Left ventricle myocardium superior (tissue), 1 donor: Measurements from ENCODE around the gene AGAP1. TPM values are rescaled to one million over a fixed set of nuclear protein-coding genes. Genes with fewer than 3 reads are reported as not detected.

ENCODE experiments used
- ATAC-seq: fragments of 200-7000 bp; cut with Tn5 transposase; one replicate; pipeline ENCODE4 v1.9.1; 2020; ENCODE audit warnings: mild to moderate bottlenecking, moderate library complexity
- DNase-seq: peaks from one replicate; pipeline ENCODE4 v3.0.0-alpha.2; 2020
- intact Hi-C: fragments of 100-400 bp; cut with micrococcal nuclease; formaldehyde crosslinking; loops from one replicate; pipeline ENCODE4 v1.11.0; 2022
- total RNA-seq: library from RNA; stranded (reverse); fragmentation: NEBNext Ultra II Directional; extraction: Animal tissue kit (Norgen Biotek cat#: 25700); gene quantifications from one replicate; pipeline ENCODE4 v1.2.1, GENCODE V29; 2021
- donor health status: DM: no; HTN: yes; CAD: no; lungs with severe emphysema.

Gene AGAP1
- total RNA-seq, 1 donor from 2014 or later: 22.3 TPM

DNA sequence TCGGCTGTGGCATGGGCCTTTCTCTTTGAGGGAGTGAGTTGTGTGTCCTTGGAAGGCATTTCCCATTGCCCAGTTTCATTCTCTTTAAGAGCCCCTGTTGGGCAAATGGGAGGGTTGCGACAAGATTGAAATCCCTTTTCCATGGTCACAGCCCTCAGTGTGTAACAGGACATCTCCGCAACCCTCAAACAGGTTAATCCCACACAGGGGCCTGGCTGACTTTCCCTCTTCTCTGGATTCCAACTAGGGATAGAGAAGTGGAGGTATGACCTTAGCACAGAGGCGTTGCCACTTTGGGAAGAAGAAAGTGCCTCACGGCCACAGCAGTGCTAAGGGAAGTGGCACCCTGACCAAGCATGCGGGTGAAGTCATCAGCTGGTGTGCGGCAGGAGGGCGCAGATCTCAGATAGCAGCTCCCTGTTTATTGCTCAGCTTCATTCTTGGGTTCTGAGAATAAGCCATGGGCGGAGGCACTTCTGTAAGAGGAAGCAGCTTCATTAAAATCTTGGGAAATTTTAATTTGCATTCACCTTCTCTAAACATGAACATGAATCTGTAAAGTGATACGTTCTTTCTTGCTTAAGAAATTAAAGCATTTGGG, 417.9 kb downstream of the AGAP1 start:
- intact Hi-C loops: no loop called here
- no peak for DNase-seq
- no peak for ATAC-seq

DNA sequence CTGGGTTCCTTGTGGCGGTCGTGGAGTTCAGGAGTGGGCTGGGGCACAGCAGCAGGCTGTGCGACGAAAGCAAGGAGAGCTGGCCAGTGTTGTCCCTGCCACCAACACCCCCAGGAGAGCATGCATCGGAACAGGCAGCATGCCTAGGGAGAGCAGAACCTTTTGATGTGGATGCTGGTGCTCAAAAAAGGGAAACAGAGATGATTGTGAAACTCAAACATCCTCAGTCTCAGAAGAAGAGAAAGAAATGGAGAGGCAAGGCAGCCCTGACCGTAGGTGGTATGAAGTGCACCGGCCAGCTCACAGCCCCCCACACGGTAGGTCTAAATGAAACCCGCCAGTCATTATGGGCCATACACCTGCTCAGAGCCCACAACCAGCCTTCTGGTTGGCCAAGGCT, 420.9 kb downstream of the AGAP1 start:
- intact Hi-C loops: no loop called here
- no peak for DNase-seq

DNA sequence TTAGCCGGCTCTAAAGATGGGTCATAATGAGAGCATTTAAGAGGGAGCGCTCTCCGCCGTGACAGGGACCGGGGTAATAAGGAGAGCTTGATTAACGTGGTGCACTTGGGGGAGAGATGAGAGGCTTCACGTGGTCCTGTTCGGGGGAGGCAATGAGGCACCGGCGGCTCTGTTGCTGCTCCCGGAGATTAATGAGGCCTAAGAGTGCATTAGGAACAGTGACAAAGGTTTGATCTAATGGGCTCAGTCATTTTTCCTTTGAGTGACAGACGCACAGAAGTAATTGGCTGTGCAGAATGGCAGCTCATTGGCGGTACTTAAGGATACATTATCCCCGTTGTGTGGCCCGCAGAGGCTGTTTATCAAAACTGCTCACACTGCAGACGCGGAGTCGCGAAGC, 423.7 kb downstream of the AGAP1 start:
- DNase-seq (no peak), ATAC-seq (no peak)
- intact Hi-C loops: no loop called here

More for the DNA sequence above, 420.9 kb downstream of the AGAP1 start:
- ATAC-seq: no peak

DNA sequence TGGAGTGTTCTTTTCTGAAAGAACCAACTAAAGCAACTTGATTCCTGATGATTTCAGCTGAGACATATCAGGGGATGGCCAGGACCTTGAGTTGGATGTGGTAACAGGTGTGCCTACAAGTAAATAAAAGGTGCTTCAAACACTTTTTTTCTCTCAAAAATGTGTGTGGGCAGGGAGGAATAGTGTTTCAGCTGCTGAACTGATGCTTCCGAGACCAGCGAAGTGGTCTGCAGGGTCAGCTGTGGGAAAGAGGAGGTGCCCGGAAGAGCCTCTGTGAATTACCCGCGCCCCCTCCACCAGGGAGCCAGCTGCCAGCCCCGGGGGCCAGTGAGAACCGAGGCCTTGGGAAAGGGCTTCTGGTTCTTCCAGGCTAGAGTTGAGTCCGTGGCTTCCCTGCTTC, 425.0 kb downstream of the AGAP1 start:
- DNase-seq (no peak), ATAC-seq (no peak)
- intact Hi-C loops: no loop called here

DNA sequence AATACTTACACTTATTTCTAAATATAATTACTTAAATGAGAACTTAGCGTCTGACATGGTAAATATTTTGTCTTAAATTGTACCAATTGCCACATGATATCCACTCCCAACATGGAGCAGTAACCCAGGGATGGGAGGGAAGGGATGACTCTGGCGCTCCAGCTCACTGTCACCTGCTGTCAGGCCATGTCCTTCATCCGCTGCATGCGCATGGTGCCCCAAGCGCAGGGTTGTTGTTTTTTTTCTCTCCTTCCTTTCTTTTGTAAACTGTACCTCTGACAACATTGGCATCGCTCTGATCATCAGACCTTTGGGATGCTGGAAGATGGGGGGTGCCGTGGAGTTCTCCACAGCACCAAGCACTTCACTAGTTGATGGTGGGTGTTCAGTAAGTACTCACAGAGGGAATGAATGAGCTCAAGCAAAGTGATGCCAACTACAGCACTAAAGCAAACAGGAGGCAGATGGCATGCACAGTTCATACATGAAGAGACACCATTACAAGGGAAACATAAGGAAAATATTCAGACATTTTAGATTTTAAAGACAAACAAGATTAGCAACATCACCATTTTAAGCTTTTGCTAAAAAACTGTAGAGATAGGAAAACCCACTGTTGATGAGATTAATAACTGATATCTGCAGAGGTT, 426.5 kb downstream of the AGAP1 start:
- DNase-seq (no peak), ATAC-seq (no peak)
- intact Hi-C loops: no loop called here

DNA sequence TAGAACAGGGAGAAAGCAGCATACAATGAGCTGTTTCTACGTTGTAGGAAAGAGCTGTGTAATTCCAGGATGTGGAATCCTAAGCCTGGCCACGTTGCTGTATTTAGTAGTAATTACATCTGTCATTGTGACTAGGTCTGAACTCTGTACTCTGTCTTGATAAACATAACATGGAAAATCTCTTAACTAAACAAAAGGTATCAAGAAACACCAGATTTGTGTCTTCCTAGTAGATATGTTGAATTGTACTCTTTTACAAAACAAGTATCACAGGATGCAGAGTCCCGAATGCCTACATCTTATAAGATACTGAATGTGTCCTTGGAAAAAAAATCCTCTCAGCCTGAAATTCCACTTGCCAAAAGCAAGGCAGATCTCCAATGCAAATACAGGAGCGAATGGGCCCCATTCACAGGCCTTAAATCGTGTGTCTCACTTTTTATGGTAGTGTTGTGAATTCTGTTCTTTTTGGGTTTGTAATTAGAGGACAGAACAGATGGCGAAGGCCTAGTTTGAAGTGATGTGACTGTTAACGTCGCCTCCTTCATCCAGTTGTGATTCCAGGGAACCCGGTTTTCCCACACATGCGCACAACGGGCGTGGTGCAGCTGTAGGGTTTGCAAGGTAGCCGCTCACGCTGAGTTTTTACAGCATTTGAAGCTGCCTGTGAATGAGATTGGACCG, 427.8 kb downstream of the AGAP1 start:
- DNase-seq: no peak
- intact Hi-C loops: no loop called here
- ATAC-seq: no peak

DNA sequence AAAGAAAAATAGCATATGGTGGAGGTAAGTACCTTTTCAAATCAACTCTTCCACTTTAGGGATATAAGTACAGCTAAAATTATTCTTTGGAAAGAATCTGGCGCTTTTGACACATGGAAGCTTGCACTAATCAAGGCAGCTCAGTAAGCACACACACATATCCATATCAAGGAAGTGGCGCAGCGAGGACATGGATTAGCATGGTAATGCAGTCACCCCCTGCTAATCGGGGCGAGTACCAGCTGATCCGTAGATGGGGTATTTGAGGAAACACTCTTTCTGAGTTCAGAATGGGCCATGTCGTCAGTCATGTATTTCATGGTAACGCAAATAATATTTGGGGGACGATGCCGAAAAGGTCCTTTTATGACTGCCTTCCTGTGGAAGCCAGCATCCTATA, 429.0 kb downstream of the AGAP1 start:
- intact Hi-C loops: no loop called here
- no peak for DNase-seq
- no peak for ATAC-seq

DNA sequence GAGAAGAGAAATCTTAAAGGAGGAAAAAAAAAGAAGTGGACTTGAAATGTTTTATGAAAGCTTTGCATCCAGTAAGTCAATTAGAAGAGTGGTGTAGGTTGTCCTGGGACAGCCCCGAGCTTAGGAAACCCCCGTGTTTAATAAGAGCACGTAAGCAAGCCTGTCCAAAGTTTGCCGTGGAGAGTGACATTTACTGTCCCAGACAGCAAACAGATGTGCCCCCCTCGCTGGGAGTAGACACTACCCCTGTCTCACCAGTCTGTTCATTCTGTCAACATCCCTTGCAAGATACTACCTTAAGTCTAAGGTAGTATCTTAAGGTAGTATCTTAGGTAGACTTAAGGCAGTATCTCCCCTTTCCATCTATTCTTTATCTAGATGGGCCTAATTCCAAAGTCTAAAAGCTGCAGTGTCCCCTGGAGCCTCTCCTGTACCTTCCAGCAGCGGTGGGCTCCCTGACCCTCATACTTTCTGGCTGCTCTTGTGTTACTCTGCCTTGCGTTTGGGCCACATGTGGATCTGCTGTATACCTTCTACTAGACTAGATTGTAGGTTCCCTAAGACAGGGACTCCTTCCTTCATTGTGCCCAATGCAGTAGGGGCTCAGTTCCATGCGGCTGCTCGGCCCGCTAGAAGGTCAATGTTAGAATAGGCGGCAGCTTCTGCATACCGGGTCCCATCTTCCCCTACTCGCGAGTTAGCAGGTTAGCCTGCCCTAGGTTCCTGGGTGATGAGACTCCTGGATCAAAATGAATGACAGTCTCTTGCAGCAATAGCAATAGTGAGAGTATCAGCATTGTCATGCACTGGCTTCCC, 430.2 kb downstream of the AGAP1 start:
- ATAC-seq: no peak
- intact Hi-C loops: no loop called here
- DNase-seq: no peak

DNA sequence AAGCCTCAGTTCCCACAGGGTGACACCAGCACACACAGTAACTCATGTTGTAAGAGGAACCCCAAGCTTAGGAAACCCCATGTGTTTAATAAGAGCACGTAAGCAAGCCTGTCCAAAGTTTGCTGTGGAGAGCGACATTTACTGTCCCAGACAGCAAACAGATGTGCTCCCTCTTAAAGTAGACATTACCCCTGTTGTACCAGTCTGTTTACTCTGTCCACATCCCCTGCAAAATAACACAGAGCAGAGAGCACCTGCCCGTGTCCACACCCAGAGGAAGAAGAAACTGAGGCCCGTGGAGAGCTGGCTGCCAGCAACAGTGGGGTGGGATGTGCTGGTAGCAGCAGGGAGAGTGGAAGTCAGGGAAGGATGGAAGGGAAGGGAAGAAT, 430.8 kb downstream of the AGAP1 start:
- ATAC-seq: no peak
- DNase-seq: no peak
- intact Hi-C loops: no loop called here

DNA sequence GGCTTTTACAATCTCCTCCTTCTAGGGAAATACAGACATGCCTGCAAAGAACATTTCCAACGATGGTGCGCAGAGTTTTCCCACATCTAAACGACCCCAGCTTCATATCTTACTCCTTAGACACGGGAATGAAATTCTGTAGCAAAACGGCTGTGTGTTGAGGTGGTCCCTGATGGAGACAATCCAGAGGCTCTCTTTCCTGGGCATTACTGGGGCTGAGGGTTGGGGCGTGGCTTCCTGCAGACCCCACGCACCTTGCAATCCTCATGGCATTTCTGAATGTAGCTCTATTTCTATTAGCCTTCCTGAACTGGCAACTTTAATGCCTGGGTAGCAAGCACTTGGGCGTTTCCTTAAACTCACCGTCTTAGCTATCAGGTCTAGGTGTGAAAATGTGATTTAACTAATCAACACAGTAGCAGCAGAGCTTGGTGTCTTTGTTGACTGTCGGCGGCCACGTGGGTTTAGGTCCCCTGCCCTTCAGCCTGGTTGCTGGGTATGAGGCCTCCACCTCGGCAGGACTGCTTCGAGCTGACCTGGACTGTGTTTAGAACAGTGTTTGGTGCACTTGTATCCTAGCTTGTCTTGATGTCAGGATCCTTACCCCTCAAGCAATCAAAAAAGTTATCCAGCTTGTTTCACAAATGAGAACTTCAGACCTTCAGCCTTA, 431.5 kb downstream of the AGAP1 start:
- no peak for ATAC-seq

DNA sequence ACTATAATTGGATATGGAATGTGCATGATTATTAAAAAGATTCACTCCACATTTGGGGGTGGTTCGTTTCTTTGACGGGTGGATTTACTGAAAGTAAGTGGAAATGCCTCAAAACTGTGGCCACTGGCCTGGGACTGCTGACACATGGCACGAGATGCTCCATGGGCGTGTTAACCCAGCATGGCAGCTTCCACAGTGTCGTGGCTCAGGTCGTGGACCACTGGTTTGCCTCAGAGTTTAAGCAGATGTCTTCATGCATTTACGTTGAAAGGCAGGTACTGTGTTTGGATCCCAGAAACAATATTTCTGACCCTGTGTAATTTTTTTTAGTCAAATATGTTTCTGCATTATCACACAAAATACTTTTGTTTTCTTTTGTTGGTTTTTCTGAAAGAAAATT, 432.4 kb downstream of the AGAP1 start:
- DNase-seq (no peak), ATAC-seq (no peak)
- intact Hi-C loops: no loop called here

More for the DNA sequence above, 431.5 kb downstream of the AGAP1 start:
- intact Hi-C loops: no loop called here
- DNase-seq: no peak

DNA sequence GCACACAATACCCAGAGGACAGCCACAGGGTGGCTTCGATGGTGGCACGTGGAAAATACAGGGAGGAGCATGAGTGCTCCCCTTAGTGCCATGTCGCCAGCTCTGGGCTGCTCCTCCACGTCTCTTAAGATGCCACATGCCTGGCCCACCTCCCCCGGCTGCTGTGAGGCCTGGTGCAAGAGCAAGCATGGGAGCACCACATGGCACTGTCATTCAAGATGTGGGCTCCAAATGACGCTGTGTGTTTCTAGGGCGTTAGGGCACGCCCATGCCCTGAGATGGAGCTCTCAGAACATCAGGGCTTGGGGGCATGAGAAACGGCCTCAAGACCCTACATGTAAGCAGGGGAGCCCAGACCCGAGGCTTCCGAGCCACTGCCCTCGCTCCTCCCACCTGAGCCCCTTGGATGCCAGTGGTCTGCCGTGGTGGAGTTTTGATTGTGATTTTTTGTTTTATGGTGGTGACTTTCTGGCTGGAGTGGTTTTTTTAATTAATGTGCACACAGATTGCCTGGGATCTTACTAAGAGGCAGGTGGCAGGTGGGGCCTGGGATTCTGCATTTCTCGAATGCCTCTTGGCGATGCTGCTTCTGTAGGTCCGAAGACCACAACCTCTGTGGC, 435.0 kb downstream of the AGAP1 start:
- ATAC-seq (no peak), DNase-seq (no peak)
- intact Hi-C loops: no loop called here

DNA sequence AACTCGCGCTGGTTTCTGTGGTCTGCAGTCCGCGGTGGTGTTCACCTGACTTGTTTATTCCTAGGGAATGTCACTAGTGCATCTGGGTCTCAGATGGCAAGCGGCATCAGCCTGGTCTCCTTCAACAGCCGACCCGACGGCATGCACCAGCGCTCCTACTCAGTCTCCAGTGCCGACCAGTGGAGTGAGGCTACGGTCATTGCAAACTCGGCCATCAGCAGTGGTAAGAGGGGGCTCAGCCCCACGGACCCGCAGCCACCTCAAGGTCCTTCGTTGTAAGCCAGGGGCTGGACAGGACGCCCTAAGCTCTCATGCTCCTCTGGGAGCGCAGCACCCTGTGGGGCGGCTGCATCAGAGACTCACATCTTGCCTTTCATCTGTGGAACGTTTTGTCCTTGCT, 436.9 kb downstream of the AGAP1 start:
- ATAC-seq (no peak), DNase-seq (no peak)
- intact Hi-C loops: no loop called here

DNA sequence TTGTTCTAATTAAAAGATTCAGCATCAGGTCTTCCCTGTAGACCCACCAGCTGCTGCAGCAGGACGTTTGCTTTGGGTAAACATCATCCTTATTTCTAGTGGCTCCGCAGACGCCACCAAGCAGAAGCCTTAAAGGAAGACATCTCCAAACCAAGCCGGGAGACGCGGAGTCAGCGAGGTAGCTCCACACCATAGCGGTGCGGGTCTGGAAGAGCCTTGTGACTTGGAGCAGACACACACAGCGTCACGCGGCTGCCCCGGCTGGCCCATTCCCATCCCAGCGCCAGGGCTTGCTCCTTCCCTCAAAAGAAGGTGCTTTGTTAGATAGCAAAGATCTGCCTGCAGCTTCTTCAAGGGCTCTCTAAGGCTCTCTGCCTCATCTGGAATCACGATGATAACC, 437.8 kb downstream of the AGAP1 start:
- intact Hi-C loops: no loop called here
- ATAC-seq: no peak
- DNase-seq: no peak

DNA sequence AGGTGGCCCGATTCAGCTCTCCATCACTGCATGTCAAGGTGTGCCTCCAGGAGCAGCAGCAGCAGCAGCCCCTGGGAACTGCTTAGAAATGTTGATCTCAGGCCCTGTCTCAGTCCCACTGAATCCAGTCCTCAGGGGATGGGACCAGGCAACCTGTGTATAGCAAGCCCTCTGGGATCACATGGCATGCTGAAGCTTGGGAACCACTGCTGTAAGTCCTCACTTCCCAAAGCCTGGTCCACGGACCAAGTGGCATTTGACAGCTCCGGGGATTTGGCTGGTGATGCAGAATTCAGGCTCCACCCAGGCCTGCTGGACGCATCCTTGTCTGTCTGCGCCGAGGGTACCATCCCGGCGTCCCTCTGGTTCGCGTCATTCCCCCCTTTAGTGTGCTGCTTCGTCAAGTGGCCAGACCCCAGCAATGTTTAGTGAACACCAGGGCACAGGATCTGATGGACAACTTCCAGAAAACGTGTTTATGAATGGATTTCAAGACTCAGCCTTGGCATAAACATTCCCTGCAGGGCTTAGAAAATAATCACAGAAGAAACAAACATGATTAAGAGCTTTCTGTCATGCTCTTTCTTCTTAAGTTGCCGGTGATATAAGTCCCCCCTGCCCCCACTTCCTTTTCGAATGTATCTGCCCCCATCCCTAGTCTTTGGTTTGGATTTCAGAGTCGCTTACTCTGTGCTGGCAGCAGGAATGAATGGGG, 440.4 kb downstream of the AGAP1 start:
- ATAC-seq (no peak), DNase-seq (no peak)
- intact Hi-C loops: no loop called here

DNA sequence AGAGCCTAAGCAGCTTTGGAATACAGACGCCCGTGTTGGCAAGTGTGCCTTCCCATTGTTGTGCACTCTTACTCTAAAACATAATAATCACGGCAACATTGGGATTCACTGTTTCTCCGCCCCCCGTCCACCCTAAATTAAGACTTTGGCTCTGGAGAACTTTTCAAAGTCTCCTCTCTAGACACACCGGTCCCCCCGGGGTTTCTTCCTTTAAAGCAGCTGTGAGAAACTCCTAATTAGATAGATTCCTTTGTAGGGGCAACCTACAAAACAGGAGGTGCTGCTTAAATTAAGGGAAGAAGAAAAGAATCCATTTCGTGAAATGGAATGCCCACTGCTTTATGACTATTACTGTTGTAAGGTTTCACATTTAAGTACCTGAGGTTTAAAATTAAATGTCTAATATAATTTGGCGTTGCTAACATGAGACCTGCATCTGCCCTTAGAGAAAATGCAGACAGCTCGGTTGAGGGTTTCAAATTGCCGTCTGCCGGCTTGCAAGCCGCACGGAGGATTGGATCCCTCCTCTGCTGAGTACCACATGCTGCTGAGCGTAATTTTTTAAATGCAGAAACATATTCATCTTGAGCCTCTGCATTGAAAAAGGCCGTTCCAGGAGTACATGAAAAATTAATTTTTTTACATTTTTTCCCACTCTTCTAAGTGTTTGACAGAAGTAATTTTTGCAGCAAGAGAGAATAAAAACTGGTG, 441.1 kb downstream of the AGAP1 start:
- ATAC-seq (no peak), DNase-seq (no peak)
- intact Hi-C loops: no loop called here

DNA sequence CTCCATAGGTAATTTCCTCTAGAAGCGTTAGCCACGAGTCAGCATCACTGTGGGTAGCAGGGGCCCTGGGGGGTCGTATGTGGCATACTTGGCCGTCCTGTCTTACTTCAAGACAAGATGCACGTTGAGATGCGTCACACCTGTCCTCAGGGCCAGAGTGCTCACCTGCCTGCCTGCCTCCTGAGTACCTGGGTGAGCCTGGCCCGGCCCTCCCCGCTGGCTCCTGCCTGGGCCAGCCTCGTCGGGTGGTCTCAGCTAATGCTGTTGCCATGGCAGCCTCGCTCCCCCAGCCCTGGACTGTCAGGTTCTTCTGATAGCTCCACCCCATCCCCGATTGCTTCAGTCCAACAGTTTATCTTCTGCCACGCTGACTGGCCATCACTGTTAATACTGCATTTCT, 441.9 kb downstream of the AGAP1 start:
- no peak for DNase-seq
- no peak for ATAC-seq
- intact Hi-C loops: no loop called here

DNA sequence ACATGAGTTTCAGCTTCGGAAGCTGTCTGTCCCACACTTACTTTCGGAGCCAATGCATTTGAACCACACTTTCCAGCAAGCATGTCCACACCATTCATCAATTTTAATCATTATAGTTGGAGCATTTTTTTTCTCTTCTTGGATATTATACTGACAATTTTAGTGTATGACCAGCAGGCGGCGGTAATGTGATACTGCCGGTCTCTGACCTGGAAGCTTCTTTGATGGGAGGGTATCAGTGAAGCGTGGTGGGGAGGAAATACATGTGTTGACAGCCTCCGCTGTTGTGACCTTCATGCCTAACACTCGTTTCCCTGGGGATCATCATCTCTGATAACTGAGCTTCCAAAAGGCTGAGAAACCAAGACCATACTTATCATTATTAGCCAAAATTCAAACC, 442.6 kb downstream of the AGAP1 start:
- DNase-seq (no peak), ATAC-seq (no peak)
- intact Hi-C loops: no loop called here
